Right renal pelvis (tissue), 4 donors: ENCODE measurements around the gene MYBBP1A. TPM values are rescaled to one million over a fixed set of nuclear protein-coding genes. Genes with fewer than 3 reads are reported as not detected.

Source experiments
- DNase-seq, 4 donors: peaks; one replicate each; pipeline ENCODE4 v3.0.0-alpha.2; 2013; ENCODE audit warnings: low read depth in 4 of 4, low spot score in 3 of 4, missing footprints in 1 of 4
- polyA plus RNA-seq, 4 donors: library from polyadenylated mRNA; unstranded; fragments of 120-200 nt; gene quantifications; one replicate each; pipeline ENCODE4 v1.2.1, GENCODE V29; 2013; ENCODE audit not compliant: insufficient read length in 4 of 4

MYBBP1A gene
- polyA plus RNA-seq, 4 donors, result 34.7 to 49.4 (median 40.0) TPM

GRCh38 chr17:4525691-4526397 is 29.3 kb downstream of the MYBBP1A start:
- DNase-seq, result no peak

GRCh38 chr17:4523946-4524345 is 31.2 kb downstream of the MYBBP1A start:
- no peak for DNase-seq

- DNase-seq, result no peak
Measured at GRCh38 chr17:4522661-4523060, 32.5 kb downstream of the MYBBP1A start.

DNA sequence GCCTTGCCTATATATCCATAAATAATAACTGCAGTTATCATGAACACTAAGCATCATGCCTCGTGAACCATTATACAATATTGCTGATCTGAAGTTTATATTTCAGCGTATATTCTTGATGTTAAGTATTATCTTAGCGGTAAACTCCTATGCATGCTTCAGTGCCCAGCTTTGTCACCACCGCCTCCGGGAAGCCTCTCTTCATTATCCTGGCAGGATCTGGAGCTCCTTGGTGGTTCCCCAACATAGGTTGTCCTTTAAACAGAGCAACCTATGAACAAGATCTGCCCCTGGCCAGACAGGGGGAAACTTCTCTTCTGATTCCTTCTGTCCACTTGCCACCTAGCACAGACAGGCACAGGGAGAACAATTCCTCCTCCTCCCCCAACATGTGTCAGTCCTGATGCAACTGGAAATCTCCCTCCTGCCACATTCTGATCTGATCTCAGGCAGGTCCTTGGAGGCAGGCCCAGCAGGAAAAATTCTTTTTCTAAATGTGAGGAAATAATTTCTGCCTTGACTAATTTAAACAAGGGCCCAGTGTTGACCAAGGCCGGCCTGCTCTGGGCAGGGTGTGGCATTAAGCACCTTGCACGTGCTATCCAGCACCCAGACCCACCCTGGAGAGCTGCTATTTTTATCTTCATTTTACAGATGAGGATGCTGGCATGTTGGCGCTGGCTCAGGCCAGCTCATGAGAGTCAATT is 34.1 kb downstream of the MYBBP1A start:
- DNase-seq, result no peak

DNA sequence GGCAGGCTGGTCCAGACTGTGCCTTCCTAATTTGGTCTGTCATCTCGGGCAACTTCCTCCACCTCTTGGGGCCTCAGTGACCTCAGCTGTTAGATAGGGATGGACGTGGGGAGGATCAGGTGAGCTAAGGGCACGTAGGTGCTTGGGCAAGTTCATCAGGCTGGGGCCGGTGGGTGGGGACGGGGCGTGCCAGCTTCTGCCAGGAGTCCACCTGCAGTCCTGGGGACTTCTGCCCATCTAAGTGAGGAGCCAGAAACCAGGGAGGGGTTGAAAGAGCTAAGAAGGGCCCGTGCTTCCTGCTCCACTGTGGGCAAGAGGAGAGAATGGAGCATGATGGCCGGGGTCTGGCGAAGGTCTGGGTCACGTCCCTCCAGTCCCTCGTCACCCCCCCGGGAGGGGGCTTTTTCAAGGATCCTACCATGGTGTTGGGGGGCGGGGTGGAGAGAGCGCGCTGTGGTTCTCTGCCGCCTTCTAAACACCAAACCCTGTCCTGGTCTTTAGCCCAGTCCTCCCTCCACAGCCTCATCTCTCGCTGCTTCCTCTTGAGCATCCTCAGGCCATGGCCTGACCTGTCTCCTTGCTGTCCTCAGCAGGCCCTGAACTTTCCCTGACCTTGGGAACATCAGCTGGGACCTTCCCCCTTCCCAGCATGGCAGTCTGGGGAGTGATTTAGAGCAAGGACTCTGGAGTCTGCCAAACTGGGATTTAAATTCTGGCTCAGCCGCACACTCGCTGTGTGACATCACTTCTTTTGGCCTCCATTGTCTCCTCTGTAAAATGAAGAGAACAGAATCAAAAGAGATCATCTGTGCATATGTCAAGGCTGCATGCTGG is 34.9 kb downstream of the MYBBP1A start:
- DNase-seq, result no peak

- no peak for DNase-seq
Measured at GRCh38 chr17:4519361-4519788, 35.8 kb downstream of the MYBBP1A start.

GRCh38 chr17:4518901-4519300 is 36.3 kb downstream of the MYBBP1A start:
- DNase-seq, result no peak

DNA sequence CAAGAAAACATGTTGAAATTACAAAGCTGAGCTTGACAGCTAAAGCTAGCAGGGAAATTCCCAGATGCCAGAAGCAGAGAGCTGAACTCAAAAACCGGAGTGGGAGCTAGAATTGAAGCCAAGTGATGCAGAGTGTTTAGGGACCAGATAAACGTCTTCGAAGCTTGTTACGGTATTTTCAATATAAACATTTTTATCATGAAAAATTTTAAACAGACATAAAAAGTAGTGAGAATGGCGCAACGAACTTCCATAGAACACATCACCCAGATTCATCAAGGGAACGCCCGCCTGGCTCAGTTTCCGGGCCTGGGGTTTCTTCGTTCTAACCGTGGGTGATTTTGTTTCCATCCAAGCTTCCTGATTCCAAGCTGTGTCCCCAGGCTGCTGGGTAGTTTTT is 38.4 kb downstream of the MYBBP1A start:
- no peak for DNase-seq

- no peak for DNase-seq
Measured at GRCh38 chr17:4515501-4515900, 39.7 kb downstream of the MYBBP1A start.

GRCh38 chr17:4514779-4515178 is 40.4 kb downstream of the MYBBP1A start:
- DNase-seq, result no peak

DNA sequence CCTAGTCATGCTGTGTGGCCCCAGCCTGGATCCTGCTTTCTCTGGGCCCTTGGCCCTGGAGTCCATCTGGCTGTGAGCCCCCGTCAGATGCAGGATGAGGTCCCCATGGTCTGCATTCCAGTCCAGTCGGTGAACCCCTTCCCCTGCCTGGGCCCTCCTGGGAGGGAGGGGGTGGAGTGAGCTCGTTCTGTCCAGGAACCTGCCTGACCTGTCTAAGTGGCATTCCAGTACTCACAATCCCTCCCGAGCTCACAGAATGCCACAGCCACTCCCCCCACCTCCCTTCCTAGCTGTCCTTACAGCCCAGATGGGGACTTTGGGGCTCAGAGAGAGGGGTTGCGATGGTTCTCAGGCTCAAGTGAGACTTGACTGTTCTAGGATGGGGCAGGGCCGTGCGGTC is 41.0 kb downstream of the MYBBP1A start:
- DNase-seq, result peak in 3 of 4 donors; percentile 46 to 67 (median 52)

- DNase-seq, result no peak
Measured at GRCh38 chr17:4513113-4514032, 41.8 kb downstream of the MYBBP1A start.

DNA sequence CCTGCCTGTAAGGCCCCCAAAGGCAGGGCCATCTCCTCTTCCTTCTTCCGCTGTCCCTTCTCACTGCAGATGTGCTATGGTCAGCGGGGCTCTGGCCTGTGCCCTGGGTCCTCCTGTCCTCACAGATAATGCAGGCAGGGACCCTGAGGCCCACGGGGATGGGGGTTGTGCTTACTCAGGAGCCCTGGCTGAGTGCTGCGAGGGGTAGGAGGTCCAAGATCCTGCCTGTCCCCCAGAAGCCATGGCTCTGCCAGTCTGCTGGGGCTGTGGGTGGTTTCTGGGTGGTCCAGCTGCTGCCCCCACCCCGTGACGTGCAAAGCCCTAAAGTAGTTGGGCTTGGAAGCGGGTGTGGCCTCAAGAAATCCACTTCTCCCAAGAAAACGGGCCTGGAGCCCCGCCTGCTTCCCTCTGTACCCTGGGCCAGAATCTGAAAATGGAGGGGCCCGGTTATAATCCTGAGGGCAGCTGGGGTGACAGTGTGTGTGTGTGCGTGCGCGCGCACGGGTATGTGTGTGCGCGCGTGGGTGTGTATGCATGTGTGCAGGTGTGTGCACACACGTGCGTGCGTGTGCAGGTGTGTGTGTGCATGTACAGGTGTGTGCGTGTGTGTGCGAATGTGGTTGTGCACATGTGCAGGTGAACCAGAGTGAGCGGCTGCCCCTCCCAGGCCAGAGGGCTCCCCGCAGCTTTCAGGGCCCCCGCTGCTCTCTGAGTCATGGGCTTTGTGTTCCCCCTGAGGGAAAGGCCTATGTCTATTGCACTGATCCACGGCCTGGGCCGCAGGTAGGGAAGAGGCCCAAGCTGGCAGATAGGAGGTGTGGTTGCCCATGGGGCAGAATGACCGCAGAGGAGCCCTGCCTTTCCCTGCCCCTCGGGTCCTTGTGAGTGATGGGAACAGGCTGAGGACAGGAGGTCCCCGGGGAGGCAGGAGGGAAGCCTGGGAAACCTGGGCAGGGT is 42.8 kb downstream of the MYBBP1A start:
- no peak for DNase-seq

DNA sequence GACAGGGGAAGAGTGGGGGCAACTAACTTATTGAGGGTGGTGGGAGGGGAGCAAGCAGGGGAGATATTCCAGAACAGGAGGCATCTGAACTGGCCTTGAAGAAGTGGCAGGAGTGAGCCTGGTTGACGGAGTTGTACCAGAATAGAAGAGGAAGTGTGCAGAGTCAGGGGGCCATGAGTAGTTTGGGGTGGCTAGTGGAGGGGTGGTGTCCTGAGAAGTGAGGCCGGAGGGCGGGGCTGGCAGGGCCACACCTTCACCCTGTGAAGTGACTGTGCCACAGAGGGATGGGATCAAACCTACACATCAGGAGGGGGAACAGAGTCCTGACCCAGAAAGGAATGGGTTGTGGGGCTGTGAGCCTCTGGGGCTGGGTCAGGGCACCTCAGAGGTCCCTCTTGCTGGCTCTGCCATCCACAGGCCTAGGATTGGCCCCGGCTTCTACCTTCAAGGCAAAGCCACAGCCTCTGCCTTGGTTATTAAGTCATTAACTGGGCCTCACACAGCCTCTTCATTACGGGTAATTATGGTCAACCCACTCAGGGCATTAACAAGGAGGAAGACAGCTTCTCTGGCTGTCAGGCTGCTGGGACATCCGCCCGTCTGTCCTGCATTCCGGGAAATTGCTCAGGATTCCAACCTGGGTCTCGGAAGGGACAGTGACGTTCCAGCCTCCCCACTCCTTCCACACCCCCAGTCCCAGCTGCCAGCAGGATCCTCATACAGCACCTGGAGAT is 43.8 kb downstream of the MYBBP1A start:
- no peak for DNase-seq

GRCh38 chr17:4510618-4510941 is 44.6 kb downstream of the MYBBP1A start:
- DNase-seq, result no peak

- no peak for DNase-seq
Measured at GRCh38 chr17:4509923-4510617, 45.1 kb downstream of the MYBBP1A start.

- no peak for DNase-seq
Measured at GRCh38 chr17:4509401-4509800, 45.8 kb downstream of the MYBBP1A start.

DNA sequence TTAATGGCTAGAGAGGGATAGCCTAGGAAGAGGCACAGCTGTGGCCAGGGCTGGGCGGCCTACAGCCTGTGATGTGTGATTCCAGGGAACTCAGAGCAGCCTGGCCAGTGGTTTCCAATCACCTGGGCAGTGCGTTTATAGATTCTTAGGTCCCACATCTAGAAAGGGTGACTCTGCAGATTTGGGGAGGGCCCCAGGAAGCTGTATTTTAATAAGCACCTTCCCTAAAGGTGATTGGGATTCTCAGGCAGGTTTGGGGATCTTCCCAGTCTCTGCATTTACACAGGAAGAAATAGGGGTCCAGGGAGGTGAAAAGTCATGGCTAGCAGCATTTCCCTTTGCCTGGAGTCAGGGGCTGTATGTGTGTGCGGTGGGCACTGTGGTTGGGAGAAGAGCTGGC is 47.0 kb downstream of the MYBBP1A start:
- no peak for DNase-seq
